MM.1S (cell line): ENCODE data around the gene FARS2.

Experiments used
- EZH2 ChIP-seq: fragments of 300-600 bp; sonication (generic); optimal IDR thresholded peaks from 2 replicates; pipeline ENCODE3; 2017; ENCODE audit warnings: low read depth, mild to moderate bottlenecking, antibody characterized with exemption, low read length, mixed read lengths
- EZH2phosphoT487 ChIP-seq: fragments of 300-600 bp; sonication (generic); IDR thresholded peaks from 2 replicates; pipeline ENCODE4 v1.6.1; 2018; ENCODE audit warnings: antibody characterized with exemption, low read length
- TF ChIP-seq, protein P1 (sequence below): fragments of 300-600 bp; sonication (generic); IDR thresholded peaks from 2 replicates; pipeline ENCODE4 v1.5.1; 2016; ENCODE audit warnings: antibody characterized with exemption, low read length, mixed read lengths

- TF ChIP-seq, protein P1, sequence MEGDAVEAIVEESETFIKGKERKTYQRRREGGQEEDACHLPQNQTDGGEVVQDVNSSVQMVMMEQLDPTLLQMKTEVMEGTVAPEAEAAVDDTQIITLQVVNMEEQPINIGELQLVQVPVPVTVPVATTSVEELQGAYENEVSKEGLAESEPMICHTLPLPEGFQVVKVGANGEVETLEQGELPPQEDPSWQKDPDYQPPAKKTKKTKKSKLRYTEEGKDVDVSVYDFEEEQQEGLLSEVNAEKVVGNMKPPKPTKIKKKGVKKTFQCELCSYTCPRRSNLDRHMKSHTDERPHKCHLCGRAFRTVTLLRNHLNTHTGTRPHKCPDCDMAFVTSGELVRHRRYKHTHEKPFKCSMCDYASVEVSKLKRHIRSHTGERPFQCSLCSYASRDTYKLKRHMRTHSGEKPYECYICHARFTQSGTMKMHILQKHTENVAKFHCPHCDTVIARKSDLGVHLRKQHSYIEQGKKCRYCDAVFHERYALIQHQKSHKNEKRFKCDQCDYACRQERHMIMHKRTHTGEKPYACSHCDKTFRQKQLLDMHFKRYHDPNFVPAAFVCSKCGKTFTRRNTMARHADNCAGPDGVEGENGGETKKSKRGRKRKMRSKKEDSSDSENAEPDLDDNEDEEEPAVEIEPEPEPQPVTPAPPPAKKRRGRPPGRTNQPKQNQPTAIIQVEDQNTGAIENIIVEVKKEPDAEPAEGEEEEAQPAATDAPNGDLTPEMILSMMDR: no peak
- TF ChIP-seq EZH2 (no peak), EZH2phosphoT487 (no peak)
These were observed 250.6 kb downstream of the FARS2 start for GRCh38 chr6:5511954-5512353.
